ENCODE measurements around the gene RRM2.

The RRM2 gene

DNA sequence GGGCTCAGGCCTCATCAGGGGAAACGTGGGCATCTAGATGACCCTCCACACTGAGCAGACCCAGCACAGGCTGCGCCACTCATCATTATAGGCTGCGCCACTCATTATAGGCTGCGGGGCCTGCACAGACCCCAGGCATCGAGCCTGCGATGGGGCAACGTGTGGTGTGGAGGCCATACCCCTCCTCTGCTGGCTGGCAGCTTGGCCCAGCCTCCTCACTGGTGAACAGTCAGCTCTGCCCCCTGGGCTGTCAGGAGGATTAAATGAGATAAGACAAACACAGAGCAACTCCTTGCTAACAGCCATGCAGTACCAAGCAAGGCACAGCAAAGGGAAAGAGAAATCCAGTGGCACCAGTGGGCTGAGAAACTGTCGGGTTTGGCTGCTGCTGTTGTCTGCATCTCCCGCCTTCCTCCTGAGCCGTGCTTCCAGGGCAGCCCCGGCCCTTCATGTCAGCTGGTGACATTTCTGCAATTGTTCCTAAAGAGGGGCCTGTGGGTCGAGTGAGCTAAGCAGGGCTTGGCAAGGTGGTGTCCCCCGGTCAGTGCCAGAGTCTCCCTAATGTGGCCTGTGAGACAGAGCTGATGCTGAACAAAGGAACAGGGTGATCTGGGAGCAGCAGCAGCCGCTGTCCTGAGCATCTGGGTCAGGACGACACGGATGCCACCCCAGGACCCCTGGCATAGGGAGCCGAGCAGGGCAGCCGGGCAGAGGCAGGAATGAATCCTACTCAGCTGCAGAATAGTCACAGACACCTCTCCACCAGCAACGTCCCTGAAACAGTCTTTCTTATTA, 48.7 kb downstream of the RRM2 start:
- DNase-seq (ENCODE audit: low read depth, low spot score): no peak

DNA sequence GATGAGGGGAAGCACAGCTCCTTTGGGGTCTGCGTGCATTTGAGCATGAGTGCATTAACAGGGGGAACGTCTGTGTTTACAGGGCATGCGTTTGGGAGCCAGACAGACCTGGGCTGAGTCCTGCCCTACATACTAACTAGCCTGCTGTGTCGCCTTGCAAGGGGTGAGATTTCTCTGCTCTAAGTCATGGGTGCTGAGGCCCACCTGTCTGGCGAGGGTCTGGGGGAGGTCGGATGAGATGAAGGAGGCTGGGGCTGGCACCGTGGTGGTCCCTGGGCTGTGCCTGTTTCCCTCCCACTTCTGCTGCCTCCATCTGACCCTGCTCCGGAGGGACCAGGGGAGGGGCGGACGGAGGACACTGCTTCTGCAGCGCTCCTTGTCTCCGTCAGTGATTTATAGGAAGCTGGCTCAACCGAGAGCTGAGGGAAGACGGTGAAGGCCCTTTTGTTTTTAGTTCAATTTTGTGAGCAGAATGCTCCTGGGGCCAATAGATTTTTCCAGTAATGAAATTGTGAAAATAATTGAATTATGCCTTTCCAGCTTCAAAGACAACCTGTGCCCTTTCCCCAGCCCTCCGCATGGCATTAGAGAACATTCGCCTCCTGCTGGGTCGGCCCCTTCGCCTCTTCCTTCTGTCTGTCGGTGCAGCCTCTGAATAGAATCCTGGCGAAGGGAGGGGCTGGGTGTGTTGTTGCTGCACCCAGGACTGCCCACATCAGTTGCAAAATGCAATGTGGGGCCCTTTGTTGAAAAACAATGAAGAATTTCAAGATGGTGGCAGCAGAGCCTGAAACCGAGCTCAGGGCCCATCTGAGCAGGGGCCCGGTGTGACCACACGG, 49.7 kb downstream of the RRM2 start:
- DNase-seq (ENCODE audit: low read depth, low spot score): no peak

DNA sequence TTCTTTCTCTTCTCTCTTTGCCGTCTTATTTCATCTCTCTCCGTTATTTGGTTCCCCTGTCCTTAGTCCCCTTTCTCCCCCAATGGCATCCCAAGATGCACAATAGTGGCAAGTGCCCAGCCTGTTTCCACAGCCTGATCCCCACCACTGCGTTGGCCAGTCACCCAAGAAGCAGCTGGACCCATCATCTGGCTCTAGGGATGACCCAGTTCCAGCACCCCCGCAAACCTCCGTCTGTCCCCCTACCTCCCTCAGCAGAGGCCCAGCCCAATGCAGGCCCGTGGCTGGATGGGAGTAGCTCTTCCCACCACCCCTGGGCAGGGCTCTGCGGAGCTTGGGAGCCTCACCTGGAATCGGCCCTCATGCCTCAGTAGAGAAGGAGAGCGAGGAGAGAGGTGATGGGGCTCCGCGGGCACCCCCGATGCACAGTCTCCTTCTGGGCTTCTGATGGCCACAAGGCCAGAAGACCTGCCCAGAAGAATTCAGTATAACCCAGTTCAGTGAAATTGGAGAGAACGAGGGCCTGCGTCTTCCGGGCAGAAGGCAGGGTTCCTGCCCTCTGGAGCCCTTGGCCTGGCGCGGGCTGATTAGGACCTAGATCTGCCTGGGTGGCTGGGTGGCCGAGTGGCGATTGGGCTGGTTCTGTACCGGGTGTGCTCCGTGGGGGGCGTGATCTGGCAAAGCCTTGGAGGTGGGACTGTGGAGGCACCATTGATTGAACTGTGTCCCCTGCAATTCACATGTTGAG, 50.9 kb downstream of the RRM2 start:
- DNase-seq (ENCODE audit: low read depth, low spot score): no peak

DNA sequence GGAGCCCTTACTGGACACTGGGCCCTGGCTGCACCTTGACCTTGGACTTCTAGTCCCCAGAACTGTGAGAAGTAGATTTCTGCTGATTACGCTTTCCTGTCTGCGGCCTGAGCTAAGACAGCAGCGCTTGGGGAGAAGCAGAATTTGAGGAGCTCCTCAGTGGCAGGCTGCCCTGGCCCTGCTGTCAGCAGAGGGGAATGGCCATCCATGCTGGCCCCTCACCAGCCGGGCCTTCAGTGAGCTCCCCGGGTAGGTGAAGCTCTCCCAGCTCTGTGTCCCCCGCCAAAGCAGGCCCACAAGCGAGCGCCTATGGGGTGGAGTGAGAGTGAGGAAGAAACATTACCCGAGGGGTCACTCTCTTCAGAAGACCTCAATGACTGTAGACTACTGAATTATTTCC, 51.6 kb downstream of the RRM2 start:
- no peak for DNase-seq (ENCODE audit: low read depth, low spot score)

DNA sequence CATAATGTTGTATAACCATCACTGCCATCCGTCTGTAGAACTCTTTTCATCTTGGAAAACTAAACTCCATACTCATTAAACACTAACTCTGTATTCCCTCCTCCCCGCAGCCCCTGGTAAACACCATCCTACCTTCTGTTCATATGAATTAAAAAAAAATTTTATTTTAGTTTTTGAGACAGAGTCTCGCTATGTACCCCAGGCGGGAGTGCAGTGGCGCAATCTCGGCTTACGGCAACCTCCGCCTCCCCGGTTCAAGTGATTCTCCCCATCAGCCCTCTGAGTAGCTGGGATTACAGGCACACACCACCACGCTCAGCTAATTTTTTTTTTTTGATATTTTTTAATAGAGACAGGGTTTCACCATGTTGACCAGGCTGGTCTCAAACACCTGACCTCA, 52.9 kb downstream of the RRM2 start:
- DNase-seq (ENCODE audit: low read depth, low spot score): no peak

- DNase-seq (ENCODE audit: low read depth, low spot score): no peak
These were observed 56.2 kb downstream of the RRM2 start for GRCh38 chr2:10178751-10179150.

DNA sequence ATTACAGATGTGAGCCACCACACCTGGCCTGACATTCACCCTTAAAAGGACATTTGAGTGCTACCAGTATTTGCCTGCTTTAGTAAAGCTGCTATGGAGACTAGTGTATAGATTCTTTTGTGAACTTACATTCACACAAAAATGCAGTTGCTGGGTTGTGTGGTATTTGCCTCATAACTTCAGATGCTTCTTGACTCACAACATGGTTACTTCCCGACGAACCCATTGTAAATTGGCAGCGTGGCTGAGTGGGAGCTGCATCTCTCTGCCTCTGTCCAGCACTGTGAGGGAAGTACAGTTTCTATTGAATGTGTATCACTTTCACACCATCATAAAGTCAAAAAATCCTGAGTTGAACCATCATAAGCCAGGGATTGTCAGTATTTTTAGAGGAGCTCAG, 56.9 kb downstream of the RRM2 start:
- DNase-seq (ENCODE audit: low read depth, low spot score): no peak

- DNase-seq (ENCODE audit: low read depth, low spot score): no peak
These were observed 57.7 kb downstream of the RRM2 start for GRCh38 chr2:10180229-10180628.

Data from iPS DF 19.7 (cell line).